GM12878 (cell line): ENCODE measurements around the gene LGMN.

Experiments used
- IRF4 ChIP-seq: IDR thresholded peaks from 2 replicates; pipeline ENCODE4 v1.6.1; 2011; ENCODE audit warnings: low read depth, low read length
- SMC3 ChIP-seq: IDR thresholded peaks from 2 replicates; pipeline ENCODE4 v1.6.1; 2011; ENCODE audit warnings: low read length, improper control_type of control experiment, borderline replicate concordance
- TF ChIP-seq, protein P1 (sequence below), 3 experiments: IDR thresholded peaks in 2 of 3; conservative IDR thresholded peaks in 1 of 3; 2 replicates each; pipeline ENCODE4 v1.5.1; 2011; ENCODE audit warnings: low read depth in 3 of 3, low read length in 3 of 3, mild to moderate bottlenecking in 3 of 3, control low read depth in 2 of 3, moderate library complexity in 2 of 3, inconsistent platforms in 1 of 3, mixed read lengths in 1 of 3; ENCODE audit not compliant: control insufficient read depth in 2 of 3, insufficient read depth in 1 of 3; ENCODE audit errors: extremely low read depth in 1 of 3

DNA sequence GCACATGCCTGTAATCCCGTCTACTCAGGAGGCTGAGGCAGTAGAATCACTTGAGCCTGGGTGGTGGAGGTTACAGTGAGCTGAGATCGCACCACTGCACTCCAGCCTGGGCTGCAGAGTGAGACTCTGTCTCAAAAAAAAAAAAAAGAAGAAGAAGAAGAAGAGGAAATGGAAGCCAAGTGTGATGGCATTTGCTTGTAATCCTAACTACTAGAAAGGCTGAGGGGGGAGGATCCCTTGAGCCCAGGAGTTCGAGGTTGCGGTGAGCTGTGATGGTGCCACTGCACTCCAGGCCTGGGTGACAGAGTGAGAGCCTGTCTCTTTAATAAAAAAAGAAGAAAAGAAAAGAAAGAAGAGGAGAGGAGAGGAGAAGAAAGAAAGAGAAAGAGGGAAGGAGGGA, 52.1 kb downstream of the LGMN start:
- TF ChIP-seq SMC3 (no peak), IRF4 (no peak)
- TF ChIP-seq, protein P1, sequence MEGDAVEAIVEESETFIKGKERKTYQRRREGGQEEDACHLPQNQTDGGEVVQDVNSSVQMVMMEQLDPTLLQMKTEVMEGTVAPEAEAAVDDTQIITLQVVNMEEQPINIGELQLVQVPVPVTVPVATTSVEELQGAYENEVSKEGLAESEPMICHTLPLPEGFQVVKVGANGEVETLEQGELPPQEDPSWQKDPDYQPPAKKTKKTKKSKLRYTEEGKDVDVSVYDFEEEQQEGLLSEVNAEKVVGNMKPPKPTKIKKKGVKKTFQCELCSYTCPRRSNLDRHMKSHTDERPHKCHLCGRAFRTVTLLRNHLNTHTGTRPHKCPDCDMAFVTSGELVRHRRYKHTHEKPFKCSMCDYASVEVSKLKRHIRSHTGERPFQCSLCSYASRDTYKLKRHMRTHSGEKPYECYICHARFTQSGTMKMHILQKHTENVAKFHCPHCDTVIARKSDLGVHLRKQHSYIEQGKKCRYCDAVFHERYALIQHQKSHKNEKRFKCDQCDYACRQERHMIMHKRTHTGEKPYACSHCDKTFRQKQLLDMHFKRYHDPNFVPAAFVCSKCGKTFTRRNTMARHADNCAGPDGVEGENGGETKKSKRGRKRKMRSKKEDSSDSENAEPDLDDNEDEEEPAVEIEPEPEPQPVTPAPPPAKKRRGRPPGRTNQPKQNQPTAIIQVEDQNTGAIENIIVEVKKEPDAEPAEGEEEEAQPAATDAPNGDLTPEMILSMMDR (IDR thresholded peaks at IDR 0.05 in 2 of 3, conservative IDR thresholded peaks at IDR 0.05 in 1 of 3; ENCODE audit: control insufficient read depth in 2 of 3, extremely low read depth in 1 of 3, insufficient read depth in 1 of 3, low read depth in 3 of 3, low read length in 3 of 3) = no peak
